Activated B cell treated with CpG ODN at 0.5 μM for 24 hours (primary cell): ENCODE data around the gene VPS13A. TPM values are rescaled to one million over a fixed set of nuclear protein-coding genes. Genes with fewer than 3 reads are reported as not detected.

Source experiments
- ATAC-seq: fragments of 200-7000 bp; cut with Tn5 transposase; one replicate; pipeline ENCODE4 v1.10.0; 2021; ENCODE audit warnings: low read depth, mild to moderate bottlenecking, moderate library complexity
- CTCF ChIA-PET: fragments of 350-600 bp; sonication (Branson Sonifier 250); formaldehyde crosslinking; loops from one replicate; lab custom pipeline; 2021; ENCODE audit warnings: antibody characterized with exemption; lab: Charles Lee
- POLR2A ChIA-PET: fragments of 350-600 bp; sonication (Branson Sonifier 250); formaldehyde crosslinking; loops from one replicate; lab custom pipeline; 2021; ENCODE audit warnings: antibody characterized with exemption; lab: Charles Lee
- DNase-seq: peaks from one replicate; pipeline ENCODE4 v3.0.0; 2022
- H3K27ac Mint-ChIP-seq: one replicate; pipeline ENCODE4 v1.8.0; 2020; ENCODE audit warnings: mixed read lengths
- H3K27me3 Mint-ChIP-seq: one replicate; pipeline ENCODE4 v1.8.0; 2021; ENCODE audit warnings: mixed read lengths
- H3K36me3 Mint-ChIP-seq: one replicate; pipeline ENCODE4 v1.8.0; 2021; ENCODE audit warnings: low read depth, mixed read lengths
- H3K4me1 Mint-ChIP-seq: one replicate; pipeline ENCODE4 v1.8.0; 2021; ENCODE audit warnings: mixed read lengths
- H3K4me3 Mint-ChIP-seq: one replicate; pipeline ENCODE4 v1.8.0; 2020; ENCODE audit warnings: mild to moderate bottlenecking, mixed read lengths
- H3K9me3 Mint-ChIP-seq: one replicate; pipeline ENCODE4 v1.8.0; 2020; ENCODE audit warnings: mixed read lengths
- CTCF ChIP-seq: fragments of 200-600 bp; IDR thresholded peaks from one replicate; pipeline ENCODE4 v1.8.0; 2022; ENCODE audit warnings: antibody characterized with exemption, mild to moderate bottlenecking
- intact Hi-C: fragments of 100-400 bp; cut with micrococcal nuclease; formaldehyde crosslinking; loops from one replicate; pipeline ENCODE4 v1.15.1; 2024
- total RNA-seq: library from RNA; stranded (reverse); gene quantifications from 2 replicates; pipeline ENCODE4 v1.2.3, GENCODE V29; 2022

The VPS13A gene
- total RNA-seq, 1 donor from 2014 or later, result 69.8 TPM

- no peak for DNase-seq
- Mint-ChIP-seq H3K4me1 (no peaks in the 10 kb centered on the region), H3K27me3 (no peaks in the 10 kb centered on the region), H3K4me3 (no peak overlapping the region), H3K36me3 (peaks cover 44% of the 10 kb centered on the region), H3K9me3 (no peaks in the 10 kb centered on the region), H3K27ac (no peak overlapping the region)
- POLR2A ChIA-PET, result no interaction called here
- intact Hi-C loops, result no loop called here
- ATAC-seq, result no peak
- TF ChIP-seq CTCF, result no peak
- CTCF ChIA-PET, result no interaction called here
Measured at GRCh38 chr9:77328102-77328501, 150.8 kb downstream of the VPS13A start.

DNA sequence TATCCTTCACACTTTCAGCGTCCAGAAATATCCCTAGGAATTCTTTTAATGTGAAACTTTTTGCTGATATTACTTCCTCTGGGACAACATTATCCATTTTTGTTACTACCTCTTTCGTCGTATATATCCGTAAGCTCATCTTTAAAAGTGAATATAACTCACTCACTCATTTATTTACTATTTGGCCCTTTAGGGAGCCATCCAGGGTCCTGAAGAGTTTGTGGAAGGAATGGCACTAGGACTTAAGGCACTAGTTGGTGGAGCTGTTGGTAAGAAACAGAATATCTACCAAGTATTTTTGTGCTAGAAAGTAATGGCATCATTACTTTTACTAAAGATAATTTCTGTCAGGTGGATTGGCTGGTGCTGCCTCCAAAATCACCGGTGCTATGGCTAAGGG is 192.7 kb downstream of the VPS13A start:
- H3K27me3 Mint-ChIP-seq, result no peaks in the 10 kb centered on the region
- no peak for TF ChIP-seq CTCF
- DNase-seq, result no peak
- H3K9me3 Mint-ChIP-seq, result peaks cover 5% of the 10 kb centered on the region
- H3K36me3 Mint-ChIP-seq, result peaks cover 41% of the 10 kb centered on the region
- no peak for ATAC-seq
- no peaks in the 10 kb centered on the region for H3K4me1 Mint-ChIP-seq
- H3K4me3 Mint-ChIP-seq, result no peak overlapping the region
- intact Hi-C loops, result no loop called here
- H3K27ac Mint-ChIP-seq, result no peak overlapping the region
- POLR2A ChIA-PET, result no interaction called here
- CTCF ChIA-PET, result no interaction called here

GRCh38 chr9:77374266-77374665 is 196.9 kb downstream of the VPS13A start:
- no peak for ATAC-seq

DNA sequence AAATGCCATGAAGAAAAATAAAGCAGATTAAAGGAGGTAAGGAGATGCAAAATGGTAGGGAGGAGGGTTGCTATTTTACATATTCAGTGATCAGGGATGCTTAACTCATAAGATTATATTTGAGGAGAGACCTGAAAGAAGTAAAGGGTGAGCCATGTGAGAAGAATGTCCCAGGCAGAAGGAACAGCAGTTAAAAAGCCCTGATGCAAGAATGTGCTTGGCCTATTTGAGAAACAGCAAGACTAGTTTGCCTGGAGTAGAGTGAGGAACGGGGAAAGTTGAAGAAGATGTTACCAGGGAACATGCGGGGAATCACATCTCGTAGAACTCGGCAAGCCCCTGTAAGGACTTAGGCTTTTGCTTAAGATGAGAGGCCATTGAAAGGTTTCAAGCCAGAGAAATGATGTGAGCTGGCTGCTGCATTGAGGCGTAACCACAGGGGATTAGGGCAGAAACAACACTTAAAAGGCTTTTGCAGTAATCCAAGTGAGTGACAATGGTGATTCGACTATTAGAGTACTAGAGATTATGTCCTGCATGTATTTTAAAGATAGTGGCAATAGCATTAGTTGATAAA is 198.7 kb downstream of the VPS13A start:
- no peak overlapping the region for H3K4me3 Mint-ChIP-seq
- CTCF ChIA-PET, result no interaction called here
- H3K27ac Mint-ChIP-seq, result no peak overlapping the region
- H3K27me3 Mint-ChIP-seq, result no peaks in the 10 kb centered on the region
- TF ChIP-seq CTCF, result no peak
- H3K9me3 Mint-ChIP-seq, result peaks cover 2% of the 10 kb centered on the region
- POLR2A ChIA-PET, result no interaction called here
- DNase-seq (no peak), ATAC-seq (no peak)
- intact Hi-C loops, result no loop called here
- H3K36me3 Mint-ChIP-seq, result peaks cover 11% of the 10 kb centered on the region
- H3K4me1 Mint-ChIP-seq, result no peaks in the 10 kb centered on the region

More at GRCh38 chr9:77374266-77374665, 196.9 kb downstream of the VPS13A start:
- Mint-ChIP-seq H3K27me3 (no peaks in the 10 kb centered on the region), H3K9me3 (peaks cover 5% of the 10 kb centered on the region), H3K27ac (no peak overlapping the region), H3K4me1 (no peaks in the 10 kb centered on the region), H3K36me3 (peaks cover 28% of the 10 kb centered on the region), H3K4me3 (no peak overlapping the region)
- ChIA-PET POLR2A (no interaction called here), CTCF (no interaction called here)
- intact Hi-C loops, result no loop called here
- no peak for DNase-seq
- TF ChIP-seq CTCF, result no peak

- Mint-ChIP-seq H3K27ac (no peak overlapping the region), H3K36me3 (peaks cover 15% of the 10 kb centered on the region), H3K4me1 (peaks cover 3% of the 10 kb centered on the region), H3K9me3 (no peaks in the 10 kb centered on the region), H3K27me3 (no peaks in the 10 kb centered on the region), H3K4me3 (no peak overlapping the region)
- POLR2A ChIA-PET, result no interaction called here
- ATAC-seq, result no peak
- CTCF ChIA-PET, result no interaction called here
- intact Hi-C loops, result no loop called here
- no peak for DNase-seq
- no peak for TF ChIP-seq CTCF
Measured at GRCh38 chr9:77384406-77384805, 207.1 kb downstream of the VPS13A start.
